Type B pancreatic cell (in vitro differentiated cells): ENCODE results near the gene TMEM176B. TPM values are rescaled to one million over a fixed set of nuclear protein-coding genes. Genes with fewer than 3 reads are reported as not detected.

Experiments used
- DNase-seq: peaks from one replicate; pipeline ENCODE4 v3.0.0; 2021; ENCODE audit warnings: mixed read lengths; ENCODE audit not compliant: unreplicated experiment; ENCODE audit errors: extremely low spot score
- H3K27ac Mint-ChIP-seq: 2 replicates; pipeline ENCODE4 v1.8.0; 2021; ENCODE audit warnings: mild to moderate bottlenecking, mixed read lengths
- H3K27me3 Mint-ChIP-seq: 2 replicates; pipeline ENCODE4 v1.8.0; 2021; ENCODE audit warnings: mixed read lengths
- H3K36me3 Mint-ChIP-seq: 2 replicates; pipeline ENCODE4 v1.8.0; 2021; ENCODE audit warnings: mixed read lengths
- H3K4me1 Mint-ChIP-seq: one replicate; pipeline ENCODE4 v1.8.0; 2021; ENCODE audit warnings: mixed read lengths; ENCODE audit not compliant: unreplicated experiment
- H3K4me3 Mint-ChIP-seq: 2 replicates; pipeline ENCODE4 v1.8.0; 2021; ENCODE audit warnings: mild to moderate bottlenecking, mixed read lengths
- H3K9me3 Mint-ChIP-seq: 2 replicates; pipeline ENCODE4 v1.8.0; 2021; ENCODE audit warnings: mixed read lengths
- CTCF ChIP-seq: fragments of 200-600 bp; sonication (generic); conservative IDR thresholded peaks from 2 replicates; pipeline ENCODE4 v1.5.0; 2021; ENCODE audit warnings: antibody characterized with exemption, mild to moderate bottlenecking
- total RNA-seq: library from RNA; stranded (reverse); gene quantifications from 2 replicates; pipeline ENCODE4 v1.2.1, GENCODE V29; 2021; ENCODE audit warnings: low replicate concordance

Gene TMEM176B
- total RNA-seq, 1 donor from 2014 or later, result 72.9 TPM

GRCh38 chr7:150826061-150826849 lies 26.1 kb upstream of the TMEM176B start:
- Mint-ChIP-seq H3K27ac (no peak overlapping the region), H3K4me3 (peak overlapping the region; percentile 4), H3K36me3 (no peaks in the 10 kb centered on the region), H3K27me3 (peaks cover 12% of the 10 kb centered on the region), H3K9me3 (no peaks in the 10 kb centered on the region), H3K4me1 (peaks cover 8% of the 10 kb centered on the region)
- no peak for DNase-seq
- no peak for TF ChIP-seq CTCF

GRCh38 chr7:150824379-150825177 lies 24.4 kb upstream of the TMEM176B start:
- no peak overlapping the region for H3K27ac Mint-ChIP-seq
- TF ChIP-seq CTCF, result no peak
- no peaks in the 10 kb centered on the region for H3K4me1 Mint-ChIP-seq

GRCh38 chr7:150823484-150824126 lies 23.4 kb upstream of the TMEM176B start:
- peaks cover 9% of the 10 kb centered on the region for H3K27me3 Mint-ChIP-seq
- H3K9me3 Mint-ChIP-seq, result no peaks in the 10 kb centered on the region
- DNase-seq, result no peak
- H3K36me3 Mint-ChIP-seq, result no peaks in the 10 kb centered on the region
- H3K27ac Mint-ChIP-seq, result no peak overlapping the region
- TF ChIP-seq CTCF, result no peak
- H3K4me1 Mint-ChIP-seq, result no peaks in the 10 kb centered on the region
- no peak overlapping the region for H3K4me3 Mint-ChIP-seq

More at GRCh38 chr7:150824379-150825177, 24.4 kb upstream of the TMEM176B start:
- no peaks in the 10 kb centered on the region for H3K9me3 Mint-ChIP-seq
- peaks cover 9% of the 10 kb centered on the region for H3K27me3 Mint-ChIP-seq
- no peaks in the 10 kb centered on the region for H3K36me3 Mint-ChIP-seq
- DNase-seq, result no peak
- H3K4me3 Mint-ChIP-seq, result no peak overlapping the region

GRCh38 chr7:150823043-150823442 lies 22.9 kb upstream of the TMEM176B start:
- Mint-ChIP-seq H3K36me3 (no peaks in the 10 kb centered on the region), H3K27ac (no peak overlapping the region), H3K9me3 (no peaks in the 10 kb centered on the region), H3K27me3 (peaks cover 7% of the 10 kb centered on the region), H3K4me3 (no peak overlapping the region), H3K4me1 (no peaks in the 10 kb centered on the region)
- TF ChIP-seq CTCF, result no peak
- DNase-seq, result no peak

GRCh38 chr7:150820578-150821198 lies 20.5 kb upstream of the TMEM176B start:
- H3K36me3 Mint-ChIP-seq, result no peaks in the 10 kb centered on the region
- H3K4me3 Mint-ChIP-seq, result no peak overlapping the region

More at GRCh38 chr7:150820578-150821198, 20.5 kb upstream of the TMEM176B start:
- TF ChIP-seq CTCF, result no peak
- no peaks in the 10 kb centered on the region for H3K4me1 Mint-ChIP-seq
- no peaks in the 10 kb centered on the region for H3K9me3 Mint-ChIP-seq
- peaks cover 3% of the 10 kb centered on the region for H3K27me3 Mint-ChIP-seq
- H3K27ac Mint-ChIP-seq, result no peak overlapping the region
- DNase-seq, result no peak
